Measurements from ENCODE around the gene ICE2. TPM values are rescaled to one million over a fixed set of nuclear protein-coding genes. Genes with fewer than 3 reads are reported as not detected.
"Not testable (repeated sequence)": the region's sequence is repeated elsewhere in the genome, so short reads cannot be mapped to it uniquely, and the experiment has no call there.

The ICE2 gene
- total and polyA plus RNA-seq, 2 donors, result 18.7 to 123 TPM

GRCh38 chr15:60418096-60418495, 60.8 kb downstream of the ICE2 start:
- Histone ChIP-seq H3K4me3 (ENCODE audit: low read depth, low read length) (no peak overlapping the region), H3K36me3 (ENCODE audit: insufficient read depth) (no peaks in the 10 kb centered on the region), H3K27ac (ENCODE audit: low read depth) (no peak overlapping the region), H3K4me1 (ENCODE audit: insufficient read depth) (no peaks in the 10 kb centered on the region)
- DNase-seq (ENCODE audit: extremely low spot score), result no peak
- 91% methylated on average over 3 of the region's 3 CpGs for WGBS

GRCh38 chr15:60417112-60417511, 61.8 kb downstream of the ICE2 start:
- no peaks in the 10 kb centered on the region for H3K4me1 ChIP-seq (ENCODE audit: insufficient read depth)
- H3K4me3 ChIP-seq (ENCODE audit: low read depth, low read length), result no peak overlapping the region
- no peak for DNase-seq (ENCODE audit: extremely low spot score)
- H3K36me3 ChIP-seq (ENCODE audit: insufficient read depth), result no peaks in the 10 kb centered on the region
- no peak overlapping the region for H3K27ac ChIP-seq (ENCODE audit: low read depth)
- WGBS, result 97% methylated on average over 4 of the region's 4 CpGs

- no peak for DNase-seq (ENCODE audit: extremely low spot score)
- Histone ChIP-seq H3K27ac (ENCODE audit: low read depth) (no peak overlapping the region), H3K4me1 (ENCODE audit: insufficient read depth) (no peaks in the 10 kb centered on the region), H3K4me3 (ENCODE audit: low read depth, low read length) (no peak overlapping the region), H3K36me3 (ENCODE audit: insufficient read depth) (no peaks in the 10 kb centered on the region)
- 98% methylated on average over 3 of the region's 3 CpGs for WGBS
Observed at GRCh38 chr15:60416484-60416883, 62.5 kb downstream of the ICE2 start.

DNA sequence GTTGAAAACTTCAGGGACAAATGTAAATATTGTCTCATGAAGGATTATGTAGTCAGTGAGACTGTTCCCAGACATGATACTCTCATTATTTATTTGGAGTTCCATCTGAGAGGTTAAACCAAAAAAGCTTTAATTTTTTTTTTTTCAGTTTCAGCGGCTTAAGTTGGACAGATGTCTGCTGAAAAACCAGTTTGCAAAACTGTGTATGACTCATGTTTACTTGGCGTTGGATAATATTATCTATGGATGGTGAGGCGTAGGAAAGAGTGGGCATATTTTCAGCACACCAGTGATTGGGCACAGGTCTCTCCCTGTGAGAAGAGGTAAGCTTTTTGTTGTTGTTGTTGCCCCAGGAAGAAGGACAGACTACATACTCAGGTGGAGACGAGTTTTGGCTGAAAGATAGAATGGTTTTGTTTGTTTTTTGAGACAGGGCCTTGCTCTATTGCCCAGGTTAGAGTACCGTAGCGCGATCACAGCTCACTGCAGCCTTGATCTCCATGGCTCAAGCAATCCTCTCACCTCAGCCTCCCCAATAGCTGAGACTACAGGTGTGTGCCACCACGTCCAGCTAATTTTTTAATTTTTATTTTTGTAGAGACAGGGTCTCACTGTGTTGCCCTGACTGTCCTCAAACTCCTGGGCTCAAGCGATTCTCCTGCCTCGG, 64.8 kb downstream of the ICE2 start:
- WGBS, result 56% methylated on average over 10 of the region's 10 CpGs
- no peak overlapping the region for H3K27ac ChIP-seq (ENCODE audit: low read depth)

GRCh38 chr15:60413231-60413824, 65.6 kb downstream of the ICE2 start:
- Histone ChIP-seq H3K27ac (ENCODE audit: low read depth) (no peak overlapping the region), H3K36me3 (ENCODE audit: insufficient read depth) (no peaks in the 10 kb centered on the region), H3K4me3 (ENCODE audit: low read depth, low read length) (no peak overlapping the region), H3K4me1 (ENCODE audit: insufficient read depth) (no peaks in the 10 kb centered on the region)
- WGBS, result 38% methylated on average over 9 of the region's 9 CpGs
- DNase-seq (ENCODE audit: extremely low spot score), result no peak

More for the DNA sequence above, 64.8 kb downstream of the ICE2 start:
- Histone ChIP-seq H3K4me3 (ENCODE audit: low read depth, low read length) (no peak overlapping the region), H3K36me3 (ENCODE audit: insufficient read depth) (no peaks in the 10 kb centered on the region), H3K4me1 (ENCODE audit: insufficient read depth) (no peaks in the 10 kb centered on the region)
- DNase-seq (ENCODE audit: extremely low spot score), result no peak

DNA sequence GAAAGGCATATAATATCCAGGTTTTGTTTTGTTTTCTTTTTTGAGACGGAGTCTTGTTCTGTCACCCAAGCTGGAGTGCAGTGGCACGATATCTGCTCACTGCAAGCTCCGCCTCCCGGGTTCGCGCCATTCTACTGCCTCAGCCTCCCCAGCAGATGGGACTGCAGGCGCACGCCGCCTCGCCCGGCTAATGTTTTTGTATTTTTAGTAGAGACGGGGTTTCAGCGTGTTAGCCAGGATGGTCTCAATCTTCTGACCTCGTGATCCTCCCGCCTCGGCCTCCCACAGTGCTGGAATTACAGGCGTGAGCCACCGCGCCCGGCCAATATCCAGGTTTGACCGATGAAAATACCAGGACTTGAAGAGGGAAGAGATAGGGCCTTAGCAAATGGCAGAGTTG, 66.1 kb downstream of the ICE2 start:
- not testable (repeated sequence) for H3K4me3 ChIP-seq (ENCODE audit: low read depth, low read length); DNase-seq (ENCODE audit: extremely low spot score); H3K4me1 ChIP-seq (ENCODE audit: insufficient read depth); H3K36me3 ChIP-seq (ENCODE audit: insufficient read depth); H3K27ac ChIP-seq (ENCODE audit: low read depth)
- WGBS, result 97% methylated on average over 21 of the region's 21 CpGs

- Histone ChIP-seq H3K36me3 (ENCODE audit: insufficient read depth) (no peaks in the 10 kb centered on the region), H3K4me1 (ENCODE audit: insufficient read depth) (peaks cover 2% of the 10 kb centered on the region), H3K27ac (ENCODE audit: low read depth) (no peak overlapping the region), H3K4me3 (ENCODE audit: low read depth, low read length) (no peak overlapping the region)
- DNase-seq (ENCODE audit: extremely low spot score), result no peak
- 88% methylated on average over 9 of the region's 9 CpGs for WGBS
Observed at GRCh38 chr15:60411774-60412425, 67.0 kb downstream of the ICE2 start.

- DNase-seq (ENCODE audit: extremely low spot score); H3K27ac ChIP-seq (ENCODE audit: low read depth); H3K36me3 ChIP-seq (ENCODE audit: insufficient read depth); H3K4me3 ChIP-seq (ENCODE audit: low read depth, low read length); H3K4me1 ChIP-seq (ENCODE audit: insufficient read depth): not testable (repeated sequence)
- 95% methylated on average over 9 of the region's 9 CpGs for WGBS
Observed at GRCh38 chr15:60410350-60410749, 68.6 kb downstream of the ICE2 start.

- DNase-seq (ENCODE audit: extremely low spot score), result no peak
- H3K27ac ChIP-seq (ENCODE audit: low read depth), result no peak overlapping the region
- H3K4me3 ChIP-seq (ENCODE audit: low read depth, low read length), result no peak overlapping the region
- H3K4me1 ChIP-seq (ENCODE audit: insufficient read depth), result peaks cover 2% of the 10 kb centered on the region
- H3K36me3 ChIP-seq (ENCODE audit: insufficient read depth), result no peaks in the 10 kb centered on the region
Observed at GRCh38 chr15:60408463-60408981, 70.4 kb downstream of the ICE2 start.

DNA sequence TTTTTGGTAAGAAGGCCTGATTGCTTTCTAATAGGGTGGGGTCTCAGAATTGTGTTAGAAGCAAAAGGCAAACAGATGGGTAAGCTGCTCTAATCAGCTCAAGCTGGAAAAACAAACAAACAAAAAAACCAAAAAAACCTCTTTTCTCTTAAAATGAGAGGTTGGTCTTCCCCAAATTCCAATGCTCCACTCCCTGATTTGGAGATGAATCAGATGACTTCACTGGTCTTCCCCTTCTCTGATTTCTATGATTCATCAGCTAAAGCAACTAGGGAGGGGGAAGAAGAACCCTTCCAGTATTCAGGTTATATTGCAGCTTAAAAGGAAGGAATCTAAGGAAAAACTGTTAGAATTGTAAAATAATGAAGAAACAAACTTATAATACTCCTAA, 71.5 kb downstream of the ICE2 start:
- H3K27ac ChIP-seq (ENCODE audit: low read depth), result no peak overlapping the region
- no peak overlapping the region for H3K4me3 ChIP-seq (ENCODE audit: low read depth, low read length)
- no peak for DNase-seq (ENCODE audit: extremely low spot score)
- peaks cover 2% of the 10 kb centered on the region for H3K4me1 ChIP-seq (ENCODE audit: insufficient read depth)
- no peaks in the 10 kb centered on the region for H3K36me3 ChIP-seq (ENCODE audit: insufficient read depth)

DNA sequence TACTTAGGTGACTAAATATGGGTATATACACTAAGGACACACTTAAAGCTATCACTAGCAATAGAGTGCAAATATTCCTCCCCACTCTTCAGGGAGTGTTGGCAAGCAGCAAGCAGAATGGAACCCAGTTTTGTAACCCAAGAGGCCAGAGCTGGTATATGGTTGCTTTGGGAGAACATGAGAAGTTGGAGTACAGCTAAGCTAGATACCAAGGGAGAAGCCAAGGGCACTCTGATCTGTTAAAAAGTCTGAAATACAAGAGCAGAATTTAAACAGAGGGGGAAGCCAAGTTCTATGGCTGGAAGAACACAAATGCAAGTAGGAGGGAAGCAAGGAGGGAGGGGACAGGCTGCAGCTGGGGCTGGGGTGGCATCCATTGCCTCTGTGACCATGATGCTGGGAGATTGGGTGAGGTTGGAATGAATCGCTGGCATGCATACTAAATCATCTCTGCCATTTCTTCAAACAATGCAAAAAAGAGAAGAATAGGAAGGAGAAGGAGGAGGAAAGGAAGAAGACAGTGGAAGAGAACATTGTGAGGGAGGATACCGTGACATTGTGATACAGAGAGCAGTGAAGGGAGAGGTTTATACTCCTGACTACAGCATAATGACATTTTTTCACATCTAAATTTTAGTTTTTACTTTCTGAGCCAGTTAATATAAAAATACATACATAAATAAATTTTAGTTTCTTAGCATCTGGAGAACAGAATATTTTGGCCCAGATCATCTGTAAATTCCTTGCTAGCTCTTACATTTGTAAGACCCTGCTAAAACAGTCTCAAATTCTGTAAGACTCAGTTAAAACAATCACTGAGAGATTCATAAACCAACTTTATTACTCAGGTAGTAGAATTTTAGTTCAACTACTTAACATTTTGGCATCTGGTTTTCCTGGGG, 72.2 kb downstream of the ICE2 start:
- Histone ChIP-seq H3K36me3 (ENCODE audit: insufficient read depth) (no peaks in the 10 kb centered on the region), H3K4me3 (ENCODE audit: low read depth, low read length) (no peak overlapping the region), H3K27ac (ENCODE audit: low read depth) (no peak overlapping the region), H3K4me1 (ENCODE audit: insufficient read depth) (peaks cover 2% of the 10 kb centered on the region)
- no peak for DNase-seq (ENCODE audit: extremely low spot score)
- 81% methylated on average over 2 of the region's 2 CpGs for WGBS

DNA sequence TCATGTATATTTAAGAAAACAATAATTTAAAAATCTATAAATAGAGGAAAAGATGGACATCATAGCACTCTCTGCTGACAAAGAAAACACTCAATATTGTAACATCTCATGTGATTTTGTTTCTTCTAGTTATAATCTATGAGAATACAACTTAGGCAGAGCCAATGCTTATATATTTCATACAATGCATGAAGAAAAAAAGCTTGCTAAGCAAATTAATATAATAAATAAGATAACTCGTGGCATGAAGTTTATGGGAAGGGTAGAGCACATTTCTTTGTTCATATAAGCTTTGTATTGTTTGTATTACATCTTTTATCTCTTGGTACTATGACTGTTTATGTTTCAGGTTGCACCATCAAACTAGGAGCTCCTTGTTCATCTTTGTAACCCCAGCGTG, 73.5 kb downstream of the ICE2 start:
- no peaks in the 10 kb centered on the region for H3K36me3 ChIP-seq (ENCODE audit: insufficient read depth)
- 53% methylated on average over 2 of the region's 2 CpGs for WGBS
- H3K4me1 ChIP-seq (ENCODE audit: insufficient read depth), result peaks cover 2% of the 10 kb centered on the region

GRCh38 chr15:60404351-60404750, 74.6 kb downstream of the ICE2 start:
- H3K36me3 ChIP-seq (ENCODE audit: insufficient read depth); DNase-seq (ENCODE audit: extremely low spot score); H3K4me3 ChIP-seq (ENCODE audit: low read depth, low read length); H3K27ac ChIP-seq (ENCODE audit: low read depth); H3K4me1 ChIP-seq (ENCODE audit: insufficient read depth): not testable (repeated sequence)
- 97% methylated on average over 12 of the region's 12 CpGs for WGBS

More for the DNA sequence above, 73.5 kb downstream of the ICE2 start:
- DNase-seq (ENCODE audit: extremely low spot score), result no peak
- no peak overlapping the region for H3K27ac ChIP-seq (ENCODE audit: low read depth)
- H3K4me3 ChIP-seq (ENCODE audit: low read depth, low read length), result no peak overlapping the region

Measured in urinary bladder (tissue), 4 donors.